Suprapubic skin (tissue), 3 donors: Measurements from ENCODE around the gene ZNF117.

Source experiments
- POLR2AphosphoS5 ChIP-seq, 3 donors: sonication (generic); formaldehyde crosslinking; IDR thresholded peaks; one replicate each; pipeline ENCODE4 v1.6.1; 2017; ENCODE audit warnings: antibody characterized with exemption in 3 of 3
- TF ChIP-seq, protein P1 (sequence below), 2 donors: fragments of 200-600 bp in 1 of 2; fragments of 450-650 bp in 1 of 2; sonication (generic) in 1 of 2; IDR thresholded peaks; one replicate each; pipeline ENCODE4 v1.5.1; 2016 to 2019; ENCODE audit warnings: antibody characterized with exemption in 2 of 2, mild to moderate bottlenecking in 1 of 2, moderate library complexity in 1 of 2

DNA sequence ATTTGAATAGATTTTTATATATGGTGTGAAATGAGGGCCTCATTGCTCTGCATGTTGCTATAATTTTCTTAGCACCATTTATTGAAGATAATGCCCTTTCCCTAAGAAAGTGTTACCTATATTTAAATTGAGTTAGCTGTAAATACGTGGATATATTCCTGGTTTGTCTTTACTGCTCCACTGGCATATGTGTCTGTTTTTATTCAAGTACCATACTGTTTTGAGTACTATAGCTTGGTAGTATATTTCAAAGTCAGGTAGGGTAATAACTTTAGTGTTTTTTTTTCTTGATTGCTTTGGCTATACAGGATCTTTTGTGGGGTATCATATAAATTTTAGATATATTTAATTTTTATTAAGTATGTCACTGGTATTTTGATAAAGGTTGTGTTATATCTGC is 56.4 kb downstream of the ZNF117 start:
- TF ChIP-seq, protein P1, sequence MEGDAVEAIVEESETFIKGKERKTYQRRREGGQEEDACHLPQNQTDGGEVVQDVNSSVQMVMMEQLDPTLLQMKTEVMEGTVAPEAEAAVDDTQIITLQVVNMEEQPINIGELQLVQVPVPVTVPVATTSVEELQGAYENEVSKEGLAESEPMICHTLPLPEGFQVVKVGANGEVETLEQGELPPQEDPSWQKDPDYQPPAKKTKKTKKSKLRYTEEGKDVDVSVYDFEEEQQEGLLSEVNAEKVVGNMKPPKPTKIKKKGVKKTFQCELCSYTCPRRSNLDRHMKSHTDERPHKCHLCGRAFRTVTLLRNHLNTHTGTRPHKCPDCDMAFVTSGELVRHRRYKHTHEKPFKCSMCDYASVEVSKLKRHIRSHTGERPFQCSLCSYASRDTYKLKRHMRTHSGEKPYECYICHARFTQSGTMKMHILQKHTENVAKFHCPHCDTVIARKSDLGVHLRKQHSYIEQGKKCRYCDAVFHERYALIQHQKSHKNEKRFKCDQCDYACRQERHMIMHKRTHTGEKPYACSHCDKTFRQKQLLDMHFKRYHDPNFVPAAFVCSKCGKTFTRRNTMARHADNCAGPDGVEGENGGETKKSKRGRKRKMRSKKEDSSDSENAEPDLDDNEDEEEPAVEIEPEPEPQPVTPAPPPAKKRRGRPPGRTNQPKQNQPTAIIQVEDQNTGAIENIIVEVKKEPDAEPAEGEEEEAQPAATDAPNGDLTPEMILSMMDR (IDR thresholded peaks at IDR 0.05) = no peak
- no peak for TF ChIP-seq POLR2AphosphoS5 (IDR thresholded peaks at IDR 0.05)
